IPS-11a (cell line): Measurements from ENCODE around the gene ESPN.

ENCODE experiments used
- H3K4me3 ChIP-seq: one replicate; pipeline ENCODE4 v1.5.1; 2013; ENCODE audit warnings: low read depth, low read length, control low read depth

The ESPN gene

DNA sequence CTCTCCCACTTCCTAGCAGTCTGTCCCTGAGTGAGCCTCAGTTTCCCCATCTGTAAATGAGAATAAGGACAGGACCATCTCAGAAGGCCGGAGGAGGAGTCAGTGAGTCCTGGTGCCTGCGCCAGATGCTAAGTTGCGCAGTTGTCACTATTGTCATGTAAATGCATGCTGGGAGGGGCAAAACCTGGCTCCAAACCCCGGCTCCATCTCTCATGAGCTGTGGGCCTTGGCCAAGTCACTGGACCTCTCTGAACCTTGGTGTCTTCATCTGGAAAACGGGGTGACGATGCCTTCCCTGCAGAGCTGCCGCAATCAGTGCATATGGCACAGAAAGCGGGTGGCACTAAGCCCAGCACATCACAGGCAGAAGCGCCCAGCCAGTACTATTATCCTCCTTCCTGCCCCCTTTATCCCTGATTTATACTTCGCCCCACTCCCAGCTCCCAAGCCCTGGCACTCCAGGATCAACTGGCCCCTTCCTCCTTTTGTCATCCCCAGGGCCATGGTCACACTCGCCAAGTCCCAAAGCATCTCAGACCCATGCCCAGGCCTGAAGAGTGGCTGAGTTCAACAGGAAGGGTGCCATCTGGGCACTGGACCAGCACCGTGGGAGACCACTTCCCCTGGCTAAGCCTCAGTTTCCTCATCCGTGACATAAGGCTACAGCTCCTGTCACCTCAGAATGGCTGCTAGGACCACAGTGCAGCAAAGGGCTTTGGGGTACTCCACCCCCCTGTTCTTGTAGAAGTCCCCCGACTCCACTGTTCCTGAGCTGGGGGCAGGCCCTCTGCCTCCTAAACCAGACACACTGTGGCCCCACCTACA is 71.2 kb downstream of the ESPN start:
- no peak overlapping the region for H3K4me3 ChIP-seq

DNA sequence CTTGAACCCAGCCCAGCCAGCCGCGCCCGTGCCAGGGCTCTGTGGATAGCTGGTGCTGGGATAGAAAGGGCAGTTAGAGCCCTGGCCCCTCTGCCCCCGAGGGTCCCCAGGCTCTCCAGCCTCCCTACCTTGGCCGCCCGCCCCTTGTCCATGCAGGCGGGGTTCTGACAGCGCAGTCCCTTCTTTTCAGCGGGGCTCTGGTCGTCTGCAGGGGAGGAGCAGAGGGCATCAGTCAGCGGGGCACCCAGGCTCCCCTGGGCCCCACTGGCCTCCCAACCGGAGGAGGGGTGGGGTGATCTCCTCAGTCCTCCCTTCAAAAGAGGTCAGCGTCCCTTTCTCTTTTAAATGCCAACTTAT is 71.8 kb downstream of the ESPN start:
- peak overlapping the region; percentile 35 for H3K4me3 ChIP-seq

DNA sequence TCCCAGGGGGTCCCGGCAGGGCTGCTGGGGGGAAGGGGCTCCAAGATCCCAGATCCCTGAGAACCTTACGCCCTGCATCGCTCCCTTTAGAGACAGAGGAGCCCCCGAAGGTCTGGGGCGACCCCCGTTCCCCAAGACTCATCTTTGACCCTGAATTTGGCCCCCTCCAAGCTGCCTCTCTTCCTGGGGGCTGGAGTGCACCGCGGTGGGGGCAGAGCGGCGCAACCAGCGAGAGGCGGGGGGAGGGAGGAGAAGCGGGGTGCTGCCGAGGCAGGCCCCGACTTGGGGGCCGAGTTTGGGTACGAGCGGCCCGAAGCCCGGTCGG is 72.3 kb downstream of the ESPN start:
- H3K4me3 ChIP-seq: peak overlapping the region; percentile 35

DNA sequence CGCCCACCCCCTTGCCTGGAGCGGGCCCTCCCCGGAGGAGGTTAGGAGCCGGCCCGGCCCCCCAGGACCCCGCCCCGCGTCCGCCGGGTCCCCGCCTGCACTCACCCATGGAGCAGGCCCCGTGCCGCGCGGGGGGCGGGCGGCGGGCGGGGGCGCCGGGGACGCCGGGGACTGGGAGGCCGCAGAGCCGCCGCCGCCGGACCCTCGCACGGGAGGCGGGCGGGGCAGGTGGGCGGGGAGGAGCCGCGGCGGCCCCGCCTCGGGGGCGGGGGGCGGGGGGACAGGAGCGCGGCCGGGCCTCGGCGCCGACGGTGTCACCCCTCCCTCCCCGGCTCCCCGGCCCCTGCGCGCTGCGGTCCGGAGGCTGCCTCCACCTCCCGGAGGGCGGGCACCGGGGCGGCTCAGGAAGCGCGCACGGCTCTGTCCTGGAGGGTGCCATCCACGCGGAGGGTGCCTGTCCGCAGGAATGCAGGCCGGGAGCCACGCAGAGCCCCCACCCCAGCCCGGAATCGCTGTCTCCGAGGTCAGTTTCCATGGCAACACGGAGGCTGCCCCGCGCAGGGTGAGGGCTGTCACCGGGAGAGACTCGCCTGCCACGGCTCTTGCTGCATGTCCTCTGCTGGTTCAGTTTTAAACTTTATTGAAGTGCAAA is 72.8 kb downstream of the ESPN start:
- H3K4me3 ChIP-seq: peak overlapping the region; percentile 53

DNA sequence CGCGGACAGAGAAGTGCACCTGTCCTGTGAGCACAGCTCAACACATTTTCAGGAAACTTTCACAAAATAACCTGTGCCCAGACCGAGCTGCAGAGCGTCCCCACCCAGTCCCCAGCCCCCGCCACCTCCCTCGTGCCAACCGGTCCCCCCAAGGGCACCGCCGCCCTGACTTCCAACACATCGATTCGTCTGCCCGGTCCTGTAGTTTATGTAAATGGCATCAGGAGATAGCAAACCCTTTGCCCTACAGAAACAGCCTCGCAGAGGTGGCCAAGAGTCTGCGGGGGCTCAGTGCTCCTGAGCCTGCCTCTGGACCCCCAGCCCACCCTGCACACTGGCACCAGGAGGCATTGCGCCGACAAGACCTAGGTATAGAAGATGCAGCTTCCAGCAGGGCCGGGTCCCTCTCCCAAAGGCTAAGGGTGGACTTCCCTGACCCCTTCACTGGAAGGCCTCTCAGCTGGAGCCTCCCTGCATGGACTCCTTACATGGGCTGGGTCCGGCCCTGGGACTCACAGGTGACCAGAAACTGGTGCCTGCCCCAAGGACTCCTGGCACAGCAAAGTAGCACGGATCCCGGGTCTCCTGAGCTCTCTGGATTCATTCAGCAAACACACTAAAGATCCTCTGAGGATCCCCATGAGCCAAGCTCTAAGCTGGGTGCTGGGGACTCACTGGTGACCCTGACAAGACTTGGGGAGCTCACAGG is 73.4 kb downstream of the ESPN start:
- H3K4me3 ChIP-seq: peak overlapping the region; percentile 53

DNA sequence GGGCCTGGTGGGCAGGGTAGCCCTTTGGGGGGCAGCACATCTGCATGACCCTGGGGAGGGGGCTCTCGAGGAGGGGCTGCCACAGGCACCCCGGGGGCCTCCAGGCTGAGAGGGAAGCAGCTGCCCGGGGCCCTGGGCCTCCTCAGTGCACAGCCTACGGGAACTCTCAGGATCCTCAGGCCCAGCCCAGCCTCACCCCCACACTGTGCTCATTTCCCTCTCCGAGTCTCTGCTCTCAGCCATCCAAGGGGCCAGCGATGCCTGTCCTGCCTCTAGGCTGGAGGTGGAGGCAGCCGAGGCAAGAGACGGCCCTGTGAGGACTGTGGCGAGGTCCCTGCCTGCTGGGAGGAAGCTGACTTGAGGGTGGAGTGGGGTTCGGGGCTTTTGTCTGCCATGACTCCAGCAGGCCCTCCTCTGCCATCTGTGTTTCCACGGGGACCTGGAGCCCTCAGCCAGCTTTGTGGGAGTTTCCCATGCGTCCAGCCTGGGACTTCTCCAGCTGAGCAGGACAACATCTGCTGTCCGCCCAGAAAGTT is 74.1 kb downstream of the ESPN start:
- H3K4me3 ChIP-seq: no peak overlapping the region

DNA sequence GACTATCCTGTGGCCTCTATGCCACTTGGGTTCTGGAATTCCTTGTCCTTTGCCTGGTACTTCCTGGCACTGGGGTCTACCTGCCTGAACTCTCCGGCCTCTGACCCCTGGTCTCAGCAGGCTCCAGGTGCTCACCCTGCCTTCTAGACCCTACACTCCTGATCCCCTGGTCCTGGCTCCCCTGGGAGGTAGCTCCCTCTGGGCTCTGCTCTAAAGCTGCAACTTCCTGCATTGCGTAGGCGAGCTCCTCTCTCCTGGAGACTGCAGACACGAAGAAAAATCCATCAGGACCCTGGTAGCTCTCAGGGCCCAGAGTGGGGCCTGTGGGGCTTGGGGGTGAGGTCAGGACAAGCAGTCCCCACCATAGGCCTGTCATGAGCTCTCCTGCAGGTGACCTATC is 74.7 kb downstream of the ESPN start:
- no peak overlapping the region for H3K4me3 ChIP-seq

DNA sequence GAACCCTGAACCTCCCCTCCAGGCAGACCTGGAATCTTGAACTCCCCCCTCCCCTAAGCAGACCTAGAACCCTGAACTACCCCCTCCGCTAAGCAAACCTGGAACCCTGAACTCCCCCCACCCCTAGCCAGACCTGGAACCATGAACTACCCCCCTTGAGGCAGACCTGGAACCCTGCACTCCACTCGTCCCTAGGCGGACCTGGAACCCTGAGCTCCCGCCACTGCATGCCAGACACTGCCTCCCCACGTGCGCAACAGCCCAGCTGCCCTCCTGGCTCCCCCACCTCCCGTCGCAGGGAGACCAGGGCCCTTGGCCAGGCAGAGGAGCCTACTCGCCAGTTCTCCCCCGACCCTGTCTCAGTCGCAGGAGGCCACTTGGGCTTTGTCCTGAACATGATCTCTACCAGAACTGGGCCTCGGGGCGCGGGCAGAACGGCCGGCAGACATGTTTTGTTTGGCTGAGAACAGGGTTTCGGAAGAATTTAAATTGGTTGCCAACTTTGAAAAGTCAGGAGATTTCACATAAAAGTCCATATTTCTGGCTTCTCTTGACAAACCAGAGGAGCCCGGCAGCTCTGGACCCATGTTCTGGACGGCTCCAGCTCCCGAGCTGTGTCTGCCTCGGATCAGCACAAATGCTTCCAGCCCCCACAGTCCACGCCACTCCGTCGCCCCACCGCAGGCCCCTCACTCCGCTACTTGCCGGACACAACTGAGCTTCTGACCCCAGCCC is 76.1 kb downstream of the ESPN start:
- H3K4me3 ChIP-seq: no peak overlapping the region

DNA sequence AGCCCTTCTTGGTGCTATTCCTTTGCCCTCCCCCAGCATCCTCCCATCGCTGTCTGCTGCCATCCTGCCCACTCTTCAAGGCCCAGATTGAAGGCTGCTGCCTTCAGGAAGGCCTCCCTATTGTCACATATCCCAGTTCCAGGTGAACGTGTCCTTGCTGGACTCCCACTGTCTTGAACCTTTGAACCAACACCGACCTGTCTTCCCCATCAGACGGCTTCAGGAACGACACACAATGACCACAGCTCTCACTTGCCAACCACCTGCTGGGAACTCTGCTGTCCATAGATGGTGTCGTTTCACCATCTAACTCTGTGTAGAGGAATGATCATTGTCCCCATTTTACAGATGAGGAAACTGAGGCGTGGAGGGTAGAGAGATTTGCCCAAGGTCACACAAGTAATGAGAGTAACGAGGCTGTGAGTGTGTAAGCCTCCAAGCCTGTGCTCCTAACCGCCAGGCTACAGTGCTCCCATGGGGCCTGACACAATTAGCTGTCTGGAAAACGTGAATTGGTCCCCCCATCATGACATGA is 76.8 kb downstream of the ESPN start:
- no peak overlapping the region for H3K4me3 ChIP-seq

DNA sequence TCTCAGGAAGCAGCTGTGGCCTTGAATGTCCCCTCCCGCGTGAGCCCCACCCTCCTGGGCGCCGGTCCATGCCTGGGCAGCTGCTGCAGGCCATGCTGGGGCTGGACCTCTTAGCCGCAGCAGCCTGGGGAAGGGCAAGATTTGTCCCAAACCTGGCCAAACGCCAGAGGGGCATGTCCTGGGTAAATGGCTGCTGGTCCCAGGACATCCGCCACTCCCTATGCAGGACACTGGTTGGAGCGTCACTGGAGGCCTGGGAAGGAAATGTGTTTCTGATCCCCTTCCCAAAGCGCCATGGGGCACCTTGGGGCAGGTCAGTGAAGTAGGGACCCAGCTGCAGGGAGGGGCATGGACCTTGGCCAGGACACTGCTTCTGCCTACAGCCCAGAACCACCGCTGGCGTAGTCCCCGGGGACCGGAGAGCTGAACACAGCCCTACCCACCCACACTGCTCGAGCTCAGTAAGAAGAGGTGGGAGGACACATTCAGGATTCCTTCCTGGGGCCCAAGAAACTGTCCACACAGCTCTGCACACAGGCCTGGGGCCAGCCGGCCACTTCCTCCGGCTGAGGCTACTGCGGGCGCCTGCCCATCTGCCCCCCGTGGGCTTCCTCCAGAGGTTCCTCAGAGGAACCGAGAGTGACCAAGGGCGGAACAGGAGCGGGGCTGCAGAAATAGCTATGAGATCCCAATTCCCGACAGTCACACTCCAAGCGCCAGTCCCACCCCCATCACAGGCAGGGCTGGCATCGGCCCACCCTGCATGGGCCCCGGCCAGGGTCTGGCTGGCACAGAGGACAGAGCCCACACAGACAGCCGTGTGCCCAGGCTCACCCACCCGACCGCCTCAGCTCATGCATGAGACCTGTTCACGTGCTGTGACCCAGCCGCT is 77.7 kb downstream of the ESPN start:
- H3K4me3 ChIP-seq: no peak overlapping the region

DNA sequence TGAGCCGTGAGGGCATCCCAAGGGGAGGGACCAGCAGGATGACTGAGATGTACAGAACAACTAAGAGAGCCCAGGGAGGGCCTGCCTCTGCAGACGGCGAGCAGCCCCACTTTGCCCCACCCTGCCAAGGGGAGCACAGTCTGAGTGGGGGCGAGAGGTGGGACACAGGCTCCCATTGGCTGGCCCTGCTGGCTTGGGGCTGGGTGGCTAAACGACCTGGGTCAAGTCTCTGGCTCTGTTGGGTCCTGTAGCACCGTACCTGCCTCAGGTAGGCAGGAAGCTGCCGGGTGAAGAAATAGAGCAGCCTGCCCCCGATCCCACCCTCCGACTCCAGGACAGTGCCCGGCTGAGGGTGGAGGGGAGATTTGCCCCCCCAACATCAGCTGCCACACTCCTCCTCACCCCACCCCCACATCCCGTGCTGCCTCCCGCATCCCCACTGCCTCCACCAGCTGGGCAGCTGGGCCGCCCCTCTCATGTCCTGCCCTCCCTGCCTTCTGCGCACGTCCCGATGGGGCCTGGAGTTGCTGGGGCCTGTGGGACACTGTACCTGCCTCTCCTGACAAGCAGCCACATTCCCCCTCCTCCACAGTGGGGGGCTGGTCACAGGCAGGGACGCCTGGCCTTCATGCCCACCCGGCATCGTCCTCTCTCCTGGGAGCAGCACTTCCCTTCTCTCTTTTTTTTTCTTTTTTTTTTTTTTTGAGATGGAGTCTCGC is 79.5 kb downstream of the ESPN start:
- no peak overlapping the region for H3K4me3 ChIP-seq

DNA sequence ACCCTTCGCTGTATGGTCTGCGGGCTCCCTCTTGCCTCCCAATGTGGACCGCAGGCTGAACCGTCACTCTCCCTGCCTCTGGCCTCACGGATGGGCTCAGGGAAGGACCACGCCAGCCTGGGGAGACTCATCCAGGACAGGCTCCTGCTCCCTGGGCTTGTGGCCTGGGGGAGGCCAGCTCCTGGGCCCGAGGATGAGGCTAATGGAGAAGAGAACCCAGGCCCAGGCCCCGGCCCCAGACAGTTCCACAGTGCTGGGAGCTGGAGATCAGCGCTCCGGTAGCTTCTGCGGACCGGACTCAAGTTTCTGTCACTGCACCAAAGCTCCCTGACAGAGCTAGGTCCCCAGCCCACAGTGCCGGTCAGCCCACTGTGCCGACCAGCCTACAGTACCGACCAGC is 80.3 kb downstream of the ESPN start:
- H3K4me3 ChIP-seq: no peak overlapping the region

DNA sequence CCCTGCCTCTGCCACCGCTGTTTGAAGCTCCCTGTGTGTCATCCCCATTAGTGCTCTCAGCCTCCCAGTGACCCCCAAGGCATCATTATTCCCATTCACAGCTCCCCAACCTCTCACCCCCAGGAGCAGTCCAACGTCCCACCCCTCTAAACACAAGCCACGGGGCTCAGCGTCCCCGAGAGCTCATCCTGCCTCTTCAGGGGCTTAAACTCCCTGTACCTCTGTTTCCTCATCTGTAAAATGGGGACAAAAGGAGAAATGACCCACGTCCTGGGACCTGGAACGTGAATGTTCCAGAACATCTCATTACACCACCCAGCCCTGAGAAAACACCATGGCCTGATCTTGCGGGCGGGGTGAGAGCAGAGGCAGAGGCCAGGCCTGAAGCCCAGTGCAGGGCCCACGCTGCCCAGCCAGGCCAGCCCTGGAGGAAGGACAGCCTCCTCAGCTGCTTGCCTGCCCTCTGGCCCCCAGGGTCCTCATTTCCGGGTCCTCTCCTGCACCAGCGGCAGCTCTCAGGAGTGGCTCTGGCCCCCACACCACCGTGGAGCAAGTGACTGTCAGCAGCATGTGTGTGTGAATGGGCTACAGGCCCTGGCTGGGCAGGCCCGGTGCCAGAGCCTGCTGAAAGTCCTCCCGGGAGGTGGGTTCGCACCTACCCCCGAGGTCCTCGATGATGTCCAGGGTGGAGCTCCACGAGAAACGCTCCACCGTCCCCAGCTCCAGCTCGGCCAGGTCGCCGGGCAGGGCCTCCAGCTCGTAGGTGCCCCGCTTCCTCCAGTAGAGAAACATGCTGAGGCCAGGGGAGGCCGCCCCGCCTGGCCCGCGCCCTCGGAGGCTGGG is 81.0 kb downstream of the ESPN start:
- H3K4me3 ChIP-seq: no peak overlapping the region

DNA sequence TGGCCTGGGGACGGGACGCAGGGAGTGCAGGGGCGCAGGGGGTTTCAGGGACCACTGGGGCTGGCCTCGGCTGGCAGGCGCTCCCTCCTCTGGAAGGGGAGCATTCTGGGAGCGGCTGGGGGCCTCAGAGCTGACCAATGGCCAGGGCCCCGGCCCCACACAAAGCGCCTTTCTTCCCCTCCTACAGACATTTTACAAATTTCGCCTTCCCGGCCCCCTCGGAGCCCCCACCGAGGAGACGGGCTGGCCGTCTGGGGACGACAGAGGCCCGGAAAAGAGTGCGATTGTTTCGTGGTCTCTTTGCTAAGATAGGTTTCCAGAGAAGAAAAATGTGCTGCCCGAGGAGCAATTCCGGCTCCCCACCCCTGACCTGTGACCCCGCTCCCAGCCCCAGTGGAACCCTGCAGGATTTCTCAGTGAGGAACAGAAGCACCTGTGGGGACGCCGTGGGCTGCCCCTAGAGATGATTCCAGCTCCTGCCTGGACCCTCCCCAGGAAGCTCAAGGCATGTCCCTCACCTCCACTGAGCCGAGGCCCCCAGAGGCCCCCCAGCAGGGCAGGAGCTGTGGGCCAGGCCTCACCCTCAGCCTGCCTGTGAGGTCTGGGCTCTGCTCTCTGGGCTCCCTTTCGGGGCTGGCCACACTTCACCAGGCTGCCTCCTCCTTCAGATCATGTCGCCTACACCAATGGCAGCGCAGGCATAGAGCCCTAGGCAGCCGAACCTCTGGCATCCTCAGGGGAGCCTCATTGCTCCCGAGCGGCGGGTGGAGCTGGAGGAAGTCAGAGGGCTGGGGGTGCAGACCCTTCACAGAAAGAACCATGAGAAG is 81.8 kb downstream of the ESPN start:
- H3K4me3 ChIP-seq: no peak overlapping the region

DNA sequence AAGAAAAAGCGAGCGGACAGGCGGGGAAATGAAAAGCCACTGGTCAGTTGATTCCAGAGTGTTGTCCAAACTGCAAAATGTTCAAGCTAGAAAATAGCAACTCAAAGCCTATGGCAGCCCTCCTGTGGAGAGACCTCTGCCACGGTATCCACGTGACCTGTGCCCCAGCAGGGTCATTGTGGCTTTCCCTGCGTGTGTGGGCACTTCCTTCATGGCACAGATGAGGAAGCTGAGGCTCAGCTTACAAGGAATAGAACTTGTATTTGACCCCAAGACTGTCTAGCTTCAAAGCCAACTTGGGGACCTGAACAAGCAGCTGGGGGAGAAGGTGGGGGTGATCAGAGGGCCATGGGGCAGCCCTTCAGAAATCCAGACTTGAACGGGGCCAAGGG is 82.5 kb downstream of the ESPN start:
- H3K4me3 ChIP-seq: no peak overlapping the region

DNA sequence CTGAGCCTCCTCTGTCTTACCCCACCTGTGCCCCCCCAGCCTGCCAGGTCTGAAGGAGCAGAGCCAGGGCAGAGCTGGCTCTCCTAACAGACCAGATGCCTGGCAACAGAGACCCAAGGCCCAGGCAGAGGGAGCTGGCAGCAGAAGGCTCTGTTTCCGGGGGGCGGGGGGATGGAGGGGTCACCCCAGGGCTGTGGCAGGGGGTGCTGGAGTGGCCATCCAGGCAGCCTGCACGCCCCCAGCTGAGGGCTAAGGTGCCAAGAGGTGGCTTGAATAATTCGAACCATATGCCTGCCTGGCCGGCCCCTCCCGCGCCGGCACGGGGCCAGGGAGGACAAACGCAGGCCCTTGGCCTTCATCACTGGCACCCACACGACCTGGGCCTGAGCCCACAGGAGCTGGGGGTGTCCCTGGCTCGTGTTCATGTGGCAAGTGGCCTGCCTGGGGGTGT is 82.9 kb downstream of the ESPN start:
- no peak overlapping the region for H3K4me3 ChIP-seq

DNA sequence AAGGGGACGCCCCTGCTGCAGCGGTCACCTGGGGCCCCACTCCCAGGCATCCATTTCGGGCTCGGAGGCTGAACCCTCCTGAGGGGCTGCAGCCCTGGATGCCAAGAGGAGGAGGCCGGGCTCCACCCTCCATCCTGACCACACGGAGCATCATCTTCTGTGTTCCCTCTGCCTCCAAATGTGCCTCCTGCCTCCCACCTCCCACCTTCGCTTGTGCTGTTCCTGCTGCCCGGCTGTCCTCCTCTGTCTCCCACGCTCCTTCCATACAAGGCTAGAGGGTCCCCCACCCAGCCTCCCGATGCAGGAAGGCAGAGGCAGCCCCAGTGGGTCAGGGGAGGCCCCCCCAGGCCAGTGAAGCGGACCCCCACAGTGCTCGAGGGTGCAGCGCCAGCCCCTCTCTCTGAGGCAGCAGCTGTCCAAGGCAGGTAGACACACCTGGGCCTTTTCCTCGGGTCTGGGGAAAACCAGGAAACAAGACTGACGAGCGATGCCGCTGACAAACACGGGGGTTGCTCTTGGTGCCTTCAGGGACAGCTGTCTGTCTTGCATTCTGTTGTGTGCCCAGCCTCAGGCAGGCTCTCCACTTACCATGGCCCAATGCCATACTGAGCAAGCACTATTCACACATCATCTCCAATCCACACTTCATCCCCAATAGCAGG is 83.7 kb downstream of the ESPN start:
- no peak overlapping the region for H3K4me3 ChIP-seq
